Activated naive CD8-positive, alpha-beta T cell (primary cell): Measurements from ENCODE around the gene ESRP2.
A peak's percentile ranks its signal among the peaks of the same experiment; 100 is the strongest.

Experiments
- H3K27ac Mint-ChIP-seq: one replicate; pipeline ENCODE4 v1.8.0; 2021; ENCODE audit warnings: mixed read lengths
- H3K27me3 Mint-ChIP-seq: one replicate; pipeline ENCODE4 v1.8.0; 2021; ENCODE audit warnings: mixed read lengths
- H3K36me3 Mint-ChIP-seq: one replicate; pipeline ENCODE4 v1.8.0; 2021; ENCODE audit warnings: mixed read lengths
- H3K4me1 Mint-ChIP-seq: one replicate; pipeline ENCODE4 v1.8.0; 2021; ENCODE audit warnings: low read depth, mixed read lengths
- H3K4me3 Mint-ChIP-seq: one replicate; pipeline ENCODE4 v1.8.0; 2021; ENCODE audit warnings: mild to moderate bottlenecking, mixed read lengths
- H3K9me3 Mint-ChIP-seq: one replicate; pipeline ENCODE4 v1.8.0; 2021; ENCODE audit warnings: low read depth, mixed read lengths

The ESRP2 gene

GRCh38 chr16:68251832-68252231 lies 15.9 kb upstream of the ESRP2 start:
- H3K4me3 Mint-ChIP-seq = no peak overlapping the region
- peaks cover 2% of the 10 kb centered on the region for H3K36me3 Mint-ChIP-seq
- no peaks in the 10 kb centered on the region for H3K9me3 Mint-ChIP-seq
- no peak overlapping the region for H3K27ac Mint-ChIP-seq
- peaks cover under 1% of the 10 kb centered on the region for H3K4me1 Mint-ChIP-seq
- no peaks in the 10 kb centered on the region for H3K27me3 Mint-ChIP-seq

GRCh38 chr16:68250951-68251350 lies 15.0 kb upstream of the ESRP2 start:
- H3K27me3 Mint-ChIP-seq = no peaks in the 10 kb centered on the region
- no peak overlapping the region for H3K4me3 Mint-ChIP-seq
- H3K36me3 Mint-ChIP-seq = peaks cover 2% of the 10 kb centered on the region
- H3K4me1 Mint-ChIP-seq = peaks cover 9% of the 10 kb centered on the region
- no peak overlapping the region for H3K27ac Mint-ChIP-seq
- no peaks in the 10 kb centered on the region for H3K9me3 Mint-ChIP-seq

GRCh38 chr16:68249371-68249770 lies 13.4 kb upstream of the ESRP2 start:
- Mint-ChIP-seq H3K4me3 (no peak overlapping the region), H3K27ac (no peak overlapping the region), H3K36me3 (peaks cover 2% of the 10 kb centered on the region), H3K4me1 (peaks cover 19% of the 10 kb centered on the region), H3K27me3 (no peaks in the 10 kb centered on the region), H3K9me3 (no peaks in the 10 kb centered on the region)

- Mint-ChIP-seq H3K27ac (no peak overlapping the region), H3K27me3 (no peaks in the 10 kb centered on the region), H3K36me3 (peaks cover 2% of the 10 kb centered on the region), H3K4me3 (no peak overlapping the region), H3K9me3 (no peaks in the 10 kb centered on the region), H3K4me1 (peaks cover 19% of the 10 kb centered on the region)
These were observed 12.0 kb upstream of the ESRP2 start for GRCh38 chr16:68247932-68248331.

- H3K4me3 Mint-ChIP-seq = no peak overlapping the region
- H3K4me1 Mint-ChIP-seq = peaks cover 19% of the 10 kb centered on the region
- H3K27ac Mint-ChIP-seq = no peak overlapping the region
- no peaks in the 10 kb centered on the region for H3K27me3 Mint-ChIP-seq
- H3K9me3 Mint-ChIP-seq = no peaks in the 10 kb centered on the region
- peaks cover 2% of the 10 kb centered on the region for H3K36me3 Mint-ChIP-seq
These were observed 11.5 kb upstream of the ESRP2 start for GRCh38 chr16:68247400-68247799.

- peaks cover 19% of the 10 kb centered on the region for H3K4me1 Mint-ChIP-seq
- peak overlapping the region; percentile 98 for H3K4me3 Mint-ChIP-seq
- H3K27ac Mint-ChIP-seq = no peak overlapping the region
- H3K9me3 Mint-ChIP-seq = no peaks in the 10 kb centered on the region
- H3K36me3 Mint-ChIP-seq = peaks cover 2% of the 10 kb centered on the region
- H3K27me3 Mint-ChIP-seq = no peaks in the 10 kb centered on the region
These were observed 10.7 kb upstream of the ESRP2 start for GRCh38 chr16:68246666-68247065.

- Mint-ChIP-seq H3K36me3 (peaks cover 2% of the 10 kb centered on the region), H3K27ac (no peak overlapping the region), H3K9me3 (no peaks in the 10 kb centered on the region), H3K4me1 (peaks cover 19% of the 10 kb centered on the region), H3K27me3 (no peaks in the 10 kb centered on the region), H3K4me3 (peak overlapping the region; percentile 98)
These were observed 10.2 kb upstream of the ESRP2 start for GRCh38 chr16:68246121-68246520.

GRCh38 chr16:68244903-68245853 lies 9.3 kb upstream of the ESRP2 start, which contains the start of gene PLA2G15:
TSS of gene PLA2G15 (plus strand) at chr16:68245373. CDS start at chr16:68245427, 54 bp downstream.
- no peaks in the 10 kb centered on the region for H3K36me3 Mint-ChIP-seq
- peak within 1 kb of the TSS; percentile 88 for H3K27ac Mint-ChIP-seq
- H3K4me3 Mint-ChIP-seq = peak within 1 kb of the TSS; percentile 98
- H3K9me3 Mint-ChIP-seq = no peaks in the 10 kb centered on the region
- H3K27me3 Mint-ChIP-seq = no peaks in the 10 kb centered on the region
- H3K4me1 Mint-ChIP-seq = peaks cover 19% of the 10 kb centered on the region

GRCh38 chr16:68244481-68244902 lies 8.6 kb upstream of the ESRP2 start:
- H3K4me1 Mint-ChIP-seq = peaks cover 21% of the 10 kb centered on the region
- H3K4me3 Mint-ChIP-seq = peak overlapping the region; percentile 98
- no peaks in the 10 kb centered on the region for H3K9me3 Mint-ChIP-seq
- no peaks in the 10 kb centered on the region for H3K27me3 Mint-ChIP-seq
- H3K36me3 Mint-ChIP-seq = no peaks in the 10 kb centered on the region
- no peak overlapping the region for H3K27ac Mint-ChIP-seq

GRCh38 chr16:68242926-68243858 lies 7.3 kb upstream of the ESRP2 start:
- H3K36me3 Mint-ChIP-seq = no peaks in the 10 kb centered on the region

GRCh38 chr16:68242085-68242484 lies 6.2 kb upstream of the ESRP2 start:
- H3K4me3 Mint-ChIP-seq = no peak overlapping the region
- H3K4me1 Mint-ChIP-seq = peaks cover 31% of the 10 kb centered on the region
- no peaks in the 10 kb centered on the region for H3K36me3 Mint-ChIP-seq
- no peaks in the 10 kb centered on the region for H3K27me3 Mint-ChIP-seq
- no peaks in the 10 kb centered on the region for H3K9me3 Mint-ChIP-seq
- H3K27ac Mint-ChIP-seq = no peak overlapping the region

More at GRCh38 chr16:68242926-68243858, 7.3 kb upstream of the ESRP2 start:
- peak overlapping the region; percentile 98 for H3K4me3 Mint-ChIP-seq
- H3K4me1 Mint-ChIP-seq = peaks cover 25% of the 10 kb centered on the region
- H3K27me3 Mint-ChIP-seq = no peaks in the 10 kb centered on the region
- no peaks in the 10 kb centered on the region for H3K9me3 Mint-ChIP-seq
- no peak overlapping the region for H3K27ac Mint-ChIP-seq

- peak overlapping the region; percentile 72 for H3K27ac Mint-ChIP-seq
- H3K27me3 Mint-ChIP-seq = no peaks in the 10 kb centered on the region
- no peaks in the 10 kb centered on the region for H3K9me3 Mint-ChIP-seq
- peaks cover 30% of the 10 kb centered on the region for H3K4me1 Mint-ChIP-seq
- peak overlapping the region; percentile 93 for H3K4me3 Mint-ChIP-seq
- H3K36me3 Mint-ChIP-seq = no peaks in the 10 kb centered on the region
These were observed 2.1 kb upstream of the ESRP2 start for GRCh38 chr16:68238029-68238345.

- Mint-ChIP-seq H3K27ac (peak overlapping the region; percentile 72), H3K4me1 (peaks cover 30% of the 10 kb centered on the region)
These were observed 1.5 kb upstream of the ESRP2 start for GRCh38 chr16:68237243-68238028.

GRCh38 chr16:68236826-68237242 lies 907 bp upstream of the ESRP2 start:
- Mint-ChIP-seq H3K36me3 (no peaks in the 10 kb centered on the region), H3K4me3 (peak overlapping the region; percentile 93), H3K27me3 (no peaks in the 10 kb centered on the region), H3K27ac (peak overlapping the region; percentile 66), H3K4me1 (peaks cover 30% of the 10 kb centered on the region), H3K9me3 (no peaks in the 10 kb centered on the region)

More at GRCh38 chr16:68237243-68238028, 1.5 kb upstream of the ESRP2 start:
- H3K4me3 Mint-ChIP-seq = peak overlapping the region; percentile 93
- no peaks in the 10 kb centered on the region for H3K27me3 Mint-ChIP-seq
- H3K9me3 Mint-ChIP-seq = no peaks in the 10 kb centered on the region
- no peaks in the 10 kb centered on the region for H3K36me3 Mint-ChIP-seq
